ENCODE results near the gene ATP1B3.

DNA sequence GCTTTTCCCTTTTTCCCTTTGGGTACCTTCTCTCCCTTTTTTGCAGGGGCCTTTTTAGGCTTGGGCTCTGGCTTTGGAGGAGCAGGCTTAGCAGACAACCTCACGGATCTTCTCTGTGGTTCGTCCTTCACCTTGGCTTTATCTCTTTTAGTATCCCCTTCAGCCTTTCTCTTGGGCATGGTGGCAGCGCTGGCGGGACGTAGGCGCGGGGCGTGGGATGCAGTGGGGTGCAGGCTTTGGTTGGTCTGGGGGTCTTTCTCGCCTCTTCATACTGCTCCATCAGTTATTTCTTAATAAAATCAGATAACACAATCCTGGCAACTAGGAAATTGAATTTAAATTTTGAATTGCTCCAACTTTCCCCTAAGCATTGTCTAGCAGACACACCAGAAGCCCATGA is 11.3 kb upstream of the ATP1B3 start:
- TF ChIP-seq, protein P1, sequence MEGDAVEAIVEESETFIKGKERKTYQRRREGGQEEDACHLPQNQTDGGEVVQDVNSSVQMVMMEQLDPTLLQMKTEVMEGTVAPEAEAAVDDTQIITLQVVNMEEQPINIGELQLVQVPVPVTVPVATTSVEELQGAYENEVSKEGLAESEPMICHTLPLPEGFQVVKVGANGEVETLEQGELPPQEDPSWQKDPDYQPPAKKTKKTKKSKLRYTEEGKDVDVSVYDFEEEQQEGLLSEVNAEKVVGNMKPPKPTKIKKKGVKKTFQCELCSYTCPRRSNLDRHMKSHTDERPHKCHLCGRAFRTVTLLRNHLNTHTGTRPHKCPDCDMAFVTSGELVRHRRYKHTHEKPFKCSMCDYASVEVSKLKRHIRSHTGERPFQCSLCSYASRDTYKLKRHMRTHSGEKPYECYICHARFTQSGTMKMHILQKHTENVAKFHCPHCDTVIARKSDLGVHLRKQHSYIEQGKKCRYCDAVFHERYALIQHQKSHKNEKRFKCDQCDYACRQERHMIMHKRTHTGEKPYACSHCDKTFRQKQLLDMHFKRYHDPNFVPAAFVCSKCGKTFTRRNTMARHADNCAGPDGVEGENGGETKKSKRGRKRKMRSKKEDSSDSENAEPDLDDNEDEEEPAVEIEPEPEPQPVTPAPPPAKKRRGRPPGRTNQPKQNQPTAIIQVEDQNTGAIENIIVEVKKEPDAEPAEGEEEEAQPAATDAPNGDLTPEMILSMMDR (optimal IDR thresholded peaks at IDR 0.05 in 1 of 3, IDR thresholded peaks at IDR 0.05 in 1 of 3, conservative IDR thresholded peaks at IDR 0.05 in 1 of 3; ENCODE audit: extremely low read depth in 1 of 3, insufficient read depth in 2 of 3, low read length in 3 of 3), result no peak
- TF ChIP-seq EZH2 (IDR thresholded peaks at IDR 0.05; ENCODE audit: low read length), result no peak

Data from keratinocyte (primary cell).